Fibroblast of lung (primary cell): ENCODE measurements around the gene INPP5K. TPM values are rescaled to one million over a fixed set of nuclear protein-coding genes. Genes with fewer than 3 reads are reported as not detected.

Experiments used
- DNase-seq, 2 donors: peaks; one replicate each; pipeline versions ENCODE4 v3.0.0 to v3.0.0-alpha.2; 2010; ENCODE audit warnings: low read depth in 2 of 2
- H2AFZ ChIP-seq: 2 replicates; pipeline ENCODE4 v1.5.1; 2012; ENCODE audit warnings: low read length, control low read depth, inconsistent platforms
- H3K27ac ChIP-seq: 2 replicates; pipeline ENCODE4 v1.5.1; 2011; ENCODE audit warnings: low read length, control low read depth; ENCODE audit not compliant: insufficient read depth
- H3K27me3 ChIP-seq: 2 replicates; pipeline ENCODE4 v1.5.1; 2011; ENCODE audit warnings: mild to moderate bottlenecking, low read length; ENCODE audit not compliant: control insufficient read depth, insufficient read depth
- H3K36me3 ChIP-seq: 2 replicates; pipeline ENCODE4 v1.5.1; 2011; ENCODE audit warnings: low read length; ENCODE audit not compliant: control insufficient read depth, insufficient read depth
- H3K4me1 ChIP-seq: 2 replicates; pipeline ENCODE4 v1.5.1; 2011; ENCODE audit warnings: low read length; ENCODE audit not compliant: control insufficient read depth, insufficient read depth; ENCODE audit errors: extremely low read depth
- H3K4me2 ChIP-seq: 2 replicates; pipeline ENCODE4 v1.5.1; 2011; ENCODE audit warnings: low read length, control low read depth; ENCODE audit not compliant: insufficient read depth; ENCODE audit errors: extremely low read depth
- H3K4me3 ChIP-seq, 4 experiments: fragments of 200-600 bp in 1 of 4; sonication (generic) in 1 of 4; replicated peaks in 1 of 4; 2 replicates each; pipeline ENCODE4 v1.5.1; 2011 to 2016; ENCODE audit warnings: low read length in 4 of 4, low read depth in 3 of 4, mild to moderate bottlenecking in 3 of 4, control low read depth in 2 of 4, inconsistent platforms in 1 of 4, mixed read lengths in 1 of 4; ENCODE audit not compliant: insufficient read depth in 1 of 4; ENCODE audit errors: control extremely low read depth in 1 of 4
- H3K79me2 ChIP-seq: 2 replicates; pipeline ENCODE4 v1.5.1; 2012; ENCODE audit warnings: mild to moderate bottlenecking, low read length, inconsistent platforms; ENCODE audit not compliant: control insufficient read depth, insufficient read depth
- H3K9ac ChIP-seq: 2 replicates; pipeline ENCODE4 v1.5.1; 2011; ENCODE audit warnings: mild to moderate bottlenecking, low read length, control low read depth; ENCODE audit not compliant: insufficient read depth
- H3K9me3 ChIP-seq: 2 replicates; pipeline ENCODE4 v1.5.1; 2012; ENCODE audit warnings: low read depth, low read length; ENCODE audit not compliant: control insufficient read depth, insufficient read depth
- H4K20me1 ChIP-seq: 2 replicates; pipeline ENCODE4 v1.5.1; 2011; ENCODE audit warnings: low read length; ENCODE audit not compliant: control insufficient read depth, insufficient read depth; ENCODE audit errors: extremely low read depth
- EZH2 ChIP-seq: IDR thresholded peaks from 2 replicates; pipeline ENCODE4 v1.5.1; 2012; ENCODE audit warnings: low read length, control low read depth, mild to moderate bottlenecking; ENCODE audit errors: missing control alignments
- polyA plus RNA-seq, 2 donors: library from polyadenylated mRNA; depleted of rRNA in 1 of 2; stranded (reverse) in 1 of 2; unstranded in 1 of 2; fragments of >200 nt; gene quantifications; 2 replicates each; pipeline ENCODE4 v1.2.1, GENCODE V29; 2011 to 2012; ENCODE audit warnings: missing spikeins in 1 of 2
- total RNA-seq: library from RNA; depleted of rRNA; stranded (reverse); fragments of >200 nt; gene quantifications from 2 replicates; pipeline ENCODE4 v1.2.1, GENCODE V29; 2014
- TF ChIP-seq, protein P1 (sequence below), 2 donors: IDR thresholded peaks in 1 of 2; conservative IDR thresholded peaks in 1 of 2; 1 replicate in 1 of 2; 2 replicates in 1 of 2; pipeline ENCODE4 v1.5.1; 2011 to 2012; ENCODE audit warnings: low read length in 2 of 2, control low read depth in 1 of 2, inconsistent platforms in 1 of 2, low read depth in 1 of 2, mild to moderate bottlenecking in 1 of 2

Gene INPP5K
- total and polyA plus RNA-seq, 2 donors (not counting 1 experiment from before 2014, with no cell fraction given): 21.0 to 34.5 TPM

- DNase-seq: no peak
- no peak overlapping the region for H3K9ac ChIP-seq
- peaks cover 11% of the 10 kb centered on the region for H3K79me2 ChIP-seq
- peaks cover 6% of the 10 kb centered on the region for H3K36me3 ChIP-seq
- H3K4me3 ChIP-seq: no peak overlapping the region
- H3K4me1 ChIP-seq: peaks cover 2% of the 10 kb centered on the region
- no peak overlapping the region for H3K27ac ChIP-seq
- no peaks in the 10 kb centered on the region for H3K27me3 ChIP-seq
- H3K4me2 ChIP-seq: no peak overlapping the region
- TF ChIP-seq, protein P1, sequence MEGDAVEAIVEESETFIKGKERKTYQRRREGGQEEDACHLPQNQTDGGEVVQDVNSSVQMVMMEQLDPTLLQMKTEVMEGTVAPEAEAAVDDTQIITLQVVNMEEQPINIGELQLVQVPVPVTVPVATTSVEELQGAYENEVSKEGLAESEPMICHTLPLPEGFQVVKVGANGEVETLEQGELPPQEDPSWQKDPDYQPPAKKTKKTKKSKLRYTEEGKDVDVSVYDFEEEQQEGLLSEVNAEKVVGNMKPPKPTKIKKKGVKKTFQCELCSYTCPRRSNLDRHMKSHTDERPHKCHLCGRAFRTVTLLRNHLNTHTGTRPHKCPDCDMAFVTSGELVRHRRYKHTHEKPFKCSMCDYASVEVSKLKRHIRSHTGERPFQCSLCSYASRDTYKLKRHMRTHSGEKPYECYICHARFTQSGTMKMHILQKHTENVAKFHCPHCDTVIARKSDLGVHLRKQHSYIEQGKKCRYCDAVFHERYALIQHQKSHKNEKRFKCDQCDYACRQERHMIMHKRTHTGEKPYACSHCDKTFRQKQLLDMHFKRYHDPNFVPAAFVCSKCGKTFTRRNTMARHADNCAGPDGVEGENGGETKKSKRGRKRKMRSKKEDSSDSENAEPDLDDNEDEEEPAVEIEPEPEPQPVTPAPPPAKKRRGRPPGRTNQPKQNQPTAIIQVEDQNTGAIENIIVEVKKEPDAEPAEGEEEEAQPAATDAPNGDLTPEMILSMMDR (conservative IDR thresholded peaks at IDR 0.05 in 1 of 2, IDR thresholded peaks at IDR 0.05 in 1 of 2; ENCODE audit: low read depth in 1 of 2, low read length in 2 of 2): no peak
- TF ChIP-seq EZH2: no peak
- H3K9me3 ChIP-seq: no peaks in the 10 kb centered on the region
- no peak overlapping the region for H2AFZ ChIP-seq
- no peaks in the 10 kb centered on the region for H4K20me1 ChIP-seq
Measured at GRCh38 chr17:1494736-1495253, 21.6 kb downstream of the INPP5K start.

- Histone ChIP-seq H2AFZ (no peak overlapping the region), H3K36me3 (peaks cover 6% of the 10 kb centered on the region), H3K4me1 (peaks cover 2% of the 10 kb centered on the region), H3K9me3 (no peaks in the 10 kb centered on the region), H3K27me3 (no peaks in the 10 kb centered on the region), H4K20me1 (no peaks in the 10 kb centered on the region), H3K9ac (no peak overlapping the region), H3K4me3 (no peak overlapping the region), H3K4me2 (no peak overlapping the region), H3K79me2 (peaks cover 16% of the 10 kb centered on the region), H3K27ac (no peak overlapping the region)
- DNase-seq: no peak
- TF ChIP-seq, protein P1 (conservative IDR thresholded peaks at IDR 0.05 in 1 of 2, IDR thresholded peaks at IDR 0.05 in 1 of 2; ENCODE audit: low read depth in 1 of 2, low read length in 2 of 2): no peak
- TF ChIP-seq EZH2: no peak
Measured at GRCh38 chr17:1494203-1494602, 22.2 kb downstream of the INPP5K start.

- Histone ChIP-seq H3K36me3 (peaks cover 6% of the 10 kb centered on the region), H2AFZ (no peak overlapping the region), H3K27me3 (no peaks in the 10 kb centered on the region), H3K9ac (no peak overlapping the region), H3K79me2 (peaks cover 22% of the 10 kb centered on the region), H3K4me3 (no peak overlapping the region), H3K9me3 (no peaks in the 10 kb centered on the region), H3K4me1 (peaks cover 8% of the 10 kb centered on the region), H3K27ac (no peak overlapping the region), H3K4me2 (no peak overlapping the region), H4K20me1 (no peaks in the 10 kb centered on the region)
- TF ChIP-seq, protein P1 (conservative IDR thresholded peaks at IDR 0.05 in 1 of 2, IDR thresholded peaks at IDR 0.05 in 1 of 2; ENCODE audit: low read depth in 1 of 2, low read length in 2 of 2): no peak
- TF ChIP-seq EZH2: no peak
- DNase-seq: no peak
Measured at GRCh38 chr17:1493291-1493980, 23.0 kb downstream of the INPP5K start.
